NCI-H2171 treated with DMSO at 0.1 percent for 48 hours (cell line): ENCODE measurements around the gene VIPR1.

ENCODE experiments used
- DNase-seq: peaks from one replicate; lab custom pipeline; 2025; lab: John Stamatoyannopoulos, UW

Gene VIPR1

GRCh38 chr3:42493126-42493797 is 9.2 kb upstream of the VIPR1 start:
- DNase-seq = no peak

- no peak for DNase-seq
Measured at GRCh38 chr3:42493798-42494151, 8.7 kb upstream of the VIPR1 start.

GRCh38 chr3:42495393-42495792 is 7.0 kb upstream of the VIPR1 start:
- no peak for DNase-seq

GRCh38 chr3:42497009-42497731 is 5.3 kb upstream of the VIPR1 start:
- DNase-seq = no peak

GRCh38 chr3:42498034-42498433 is 4.4 kb upstream of the VIPR1 start:
- no peak for DNase-seq

- no peak for DNase-seq
Measured at GRCh38 chr3:42498791-42499477, 3.5 kb upstream of the VIPR1 start.

- no peak for DNase-seq
Measured at GRCh38 chr3:42499478-42499871, 3.0 kb upstream of the VIPR1 start.

GRCh38 chr3:42500091-42500490 is 2.4 kb upstream of the VIPR1 start:
- no peak for DNase-seq

- DNase-seq = no peak
Measured at GRCh38 chr3:42500909-42501308, 1.5 kb upstream of the VIPR1 start.

- DNase-seq = peak; percentile 68
Measured at GRCh38 chr3:42501321-42501680, 1.1 kb upstream of the VIPR1 start.

- DNase-seq = peak; percentile 29
Measured at GRCh38 chr3:42501681-42502428, 588 bp upstream of the VIPR1 start.

GRCh38 chr3:42503251-42503924 is 945 bp downstream of the VIPR1 start:
- DNase-seq = no peak

- DNase-seq = no peak
Measured at GRCh38 chr3:42503957-42504333, 1.5 kb downstream of the VIPR1 start.

- DNase-seq = no peak
Measured at GRCh38 chr3:42504334-42505127, 2.1 kb downstream of the VIPR1 start.

GRCh38 chr3:42505128-42505848 is 2.8 kb downstream of the VIPR1 start:
- no peak for DNase-seq

GRCh38 chr3:42505849-42506410 is 3.5 kb downstream of the VIPR1 start:
- no peak for DNase-seq

GRCh38 chr3:42507252-42507651 is 4.8 kb downstream of the VIPR1 start:
- DNase-seq = no peak

- DNase-seq = no peak
Measured at GRCh38 chr3:42507761-42508335, 5.4 kb downstream of the VIPR1 start.

- DNase-seq = no peak
Measured at GRCh38 chr3:42508562-42508961, 6.1 kb downstream of the VIPR1 start.

- DNase-seq = no peak
Measured at GRCh38 chr3:42509111-42509510, 6.7 kb downstream of the VIPR1 start.
